ENCODE measurements around the gene SIM2. TPM values are rescaled to one million over a fixed set of nuclear protein-coding genes. Genes with fewer than 3 reads are reported as not detected.
A peak's percentile ranks its signal among the peaks of the same experiment; 100 is the strongest.

Gene SIM2
- total RNA-seq, 1 donor from 2014 or later = 0.96 TPM

DNA sequence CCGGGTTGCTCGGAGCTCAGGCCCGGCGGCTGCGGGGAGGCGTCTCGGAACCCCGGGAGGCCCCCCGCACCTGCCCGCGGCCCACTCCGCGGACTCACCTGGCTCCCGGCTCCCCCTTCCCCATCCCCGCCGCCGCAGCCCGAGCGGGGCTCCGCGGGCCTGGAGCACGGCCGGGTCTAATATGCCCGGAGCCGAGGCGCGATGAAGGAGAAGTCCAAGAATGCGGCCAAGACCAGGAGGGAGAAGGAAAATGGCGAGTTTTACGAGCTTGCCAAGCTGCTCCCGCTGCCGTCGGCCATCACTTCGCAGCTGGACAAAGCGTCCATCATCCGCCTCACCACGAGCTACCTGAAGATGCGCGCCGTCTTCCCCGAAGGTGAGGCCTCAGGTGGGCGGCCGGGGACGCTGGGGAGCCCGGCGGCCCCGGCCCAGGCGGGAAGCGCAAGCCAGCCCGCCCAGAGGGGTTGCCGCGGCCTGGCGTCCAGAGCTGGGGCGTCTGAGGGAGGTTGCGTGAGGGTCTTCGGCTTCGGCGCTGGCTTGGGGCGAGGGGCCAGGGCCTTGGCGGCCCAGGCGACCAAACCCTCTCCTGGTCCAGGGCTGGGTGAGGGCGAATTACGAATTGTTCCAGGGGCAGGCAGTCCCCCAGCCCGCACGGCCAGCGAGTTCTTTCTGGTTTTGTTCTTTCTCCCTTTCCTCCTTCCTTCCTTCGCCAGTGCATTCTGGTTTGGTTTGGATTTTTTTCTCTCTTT is 805 bp downstream of the SIM2 start:
- DNase-seq (ENCODE audit: low spot score) = no peak

DNA sequence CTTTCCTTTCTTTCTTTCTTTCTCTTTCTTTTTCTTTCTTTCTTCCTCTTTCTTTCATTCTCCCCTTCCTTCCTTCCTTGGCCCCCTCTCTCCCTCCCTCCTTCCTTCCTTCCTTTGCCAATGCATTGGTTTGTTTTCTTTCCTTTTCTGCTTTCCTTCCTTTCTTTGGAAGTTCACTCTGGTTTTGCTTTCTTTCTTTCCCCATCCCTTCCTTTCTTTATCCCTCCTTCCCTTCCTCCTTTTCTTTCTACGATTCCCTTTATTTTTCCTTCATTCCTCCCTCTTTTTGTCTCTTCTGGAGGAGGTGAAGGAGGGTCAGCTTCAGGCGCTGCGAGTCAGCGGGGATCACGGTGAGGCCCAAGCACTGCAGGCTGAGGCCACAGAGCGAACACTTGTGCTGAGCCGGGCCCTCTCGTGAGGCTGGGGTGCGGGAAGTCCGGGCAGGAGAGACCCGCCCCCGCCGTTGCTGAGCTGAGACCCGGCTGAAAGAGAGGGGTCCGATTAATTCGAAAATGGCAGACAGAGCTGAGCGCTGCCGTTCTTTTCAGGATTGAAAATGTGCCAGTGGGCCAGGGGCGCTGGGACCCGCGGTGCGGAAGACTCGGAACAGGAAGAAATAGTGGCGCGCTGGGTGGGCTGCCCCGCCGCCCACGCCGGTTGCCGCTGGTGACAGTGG is 1.5 kb downstream of the SIM2 start:
- no peak for DNase-seq (ENCODE audit: low spot score)

DNA sequence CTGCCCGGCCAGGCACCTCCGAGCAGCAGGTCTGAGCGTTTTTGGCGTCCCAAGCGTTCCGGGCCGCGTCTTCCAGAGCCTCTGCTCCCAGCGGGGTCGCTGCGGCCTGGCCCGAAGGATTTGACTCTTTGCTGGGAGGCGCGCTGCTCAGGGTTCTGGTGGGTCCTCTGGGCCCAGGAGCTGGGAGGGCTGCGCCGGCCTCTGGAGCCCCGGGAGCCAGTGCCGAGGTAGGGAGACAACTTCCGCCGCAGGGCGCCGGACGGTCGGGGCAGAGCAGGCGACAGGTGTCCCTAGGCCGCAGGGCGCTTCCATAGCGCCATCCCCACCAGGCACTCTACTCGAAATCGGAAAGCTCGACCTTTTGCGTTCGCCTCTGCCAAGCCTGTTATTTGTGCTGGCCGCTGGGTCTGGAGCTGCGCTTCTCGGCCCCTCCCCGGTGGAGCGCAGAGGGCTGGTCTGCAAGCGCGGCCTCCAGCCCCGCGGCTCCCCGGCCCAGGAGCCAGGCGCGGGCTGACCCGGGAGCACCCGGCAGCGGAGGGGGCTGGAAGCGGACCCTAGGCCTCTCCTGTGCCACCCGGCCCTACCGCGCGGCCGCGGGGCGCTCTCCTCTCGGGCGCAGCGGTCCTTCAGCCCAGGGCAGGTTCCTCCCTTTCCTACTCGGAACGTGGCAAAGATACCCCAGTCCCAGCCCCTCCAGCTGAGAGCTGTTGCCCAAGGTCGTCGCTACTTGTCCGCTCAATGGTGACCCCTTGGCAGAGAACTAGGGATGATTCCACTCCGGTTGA is 2.2 kb downstream of the SIM2 start:
- DNase-seq (ENCODE audit: low spot score) = no peak

DNA sequence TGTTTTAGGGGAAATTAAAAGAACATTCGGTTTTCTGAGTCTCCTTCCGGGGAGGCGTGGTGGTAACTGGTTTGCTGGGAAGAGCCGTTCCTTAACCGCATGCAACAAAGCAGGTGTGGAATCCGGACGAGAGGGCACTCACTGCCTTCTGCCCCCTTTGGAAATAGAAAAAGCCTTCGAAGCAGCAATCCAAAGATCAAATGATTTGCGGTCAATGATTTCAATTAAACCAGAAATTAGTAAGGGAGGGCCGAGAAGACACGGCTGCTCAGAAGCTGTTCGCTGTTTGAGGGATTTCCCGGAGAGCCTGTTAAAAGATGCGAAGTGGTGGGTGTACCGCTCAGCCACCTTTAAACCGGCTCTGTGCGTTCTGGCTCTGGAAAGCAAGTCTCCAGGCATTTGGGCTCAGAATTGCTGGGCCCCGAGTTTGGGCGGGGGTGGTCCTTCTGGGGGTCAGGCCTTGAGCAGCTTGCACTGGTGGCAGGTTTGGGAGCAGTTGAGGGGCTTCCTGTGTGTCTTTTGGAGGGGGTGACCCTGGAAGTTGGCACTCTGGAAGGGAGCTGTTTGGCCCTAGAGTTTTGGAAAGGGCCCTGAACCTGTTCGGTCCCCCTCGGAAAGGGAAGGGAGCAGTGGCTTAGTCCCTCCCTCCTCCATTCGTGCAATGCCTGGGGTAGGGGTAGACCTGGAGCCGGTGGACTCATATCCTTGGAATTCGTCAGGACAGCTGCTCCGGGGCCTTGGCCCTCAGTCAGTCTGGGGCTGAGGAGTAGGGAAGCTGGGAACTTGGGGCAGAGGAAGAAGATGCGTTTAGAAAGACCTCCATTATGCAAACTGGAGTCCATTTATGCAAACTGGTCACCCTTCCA is 3.1 kb downstream of the SIM2 start:
- no peak for DNase-seq (ENCODE audit: low spot score)

DNA sequence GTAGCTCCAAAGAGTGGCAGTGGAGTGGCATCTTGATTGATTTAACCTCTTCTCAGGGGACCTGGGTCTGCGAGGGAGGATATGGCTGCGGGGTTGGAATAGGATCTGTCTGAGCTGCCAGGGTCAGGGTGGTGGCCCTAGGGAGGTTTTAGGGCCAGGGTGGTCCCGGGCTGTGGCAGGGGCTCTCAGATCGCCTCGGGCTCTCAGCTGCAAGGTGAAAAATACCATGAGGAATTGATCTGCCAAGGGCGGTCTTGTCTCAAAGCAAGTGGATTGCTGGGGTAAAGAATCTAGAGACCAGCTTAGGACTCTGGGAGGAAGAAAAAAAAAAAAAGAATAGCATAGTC is 3.7 kb downstream of the SIM2 start:
- no peak for DNase-seq (ENCODE audit: low spot score)

DNA sequence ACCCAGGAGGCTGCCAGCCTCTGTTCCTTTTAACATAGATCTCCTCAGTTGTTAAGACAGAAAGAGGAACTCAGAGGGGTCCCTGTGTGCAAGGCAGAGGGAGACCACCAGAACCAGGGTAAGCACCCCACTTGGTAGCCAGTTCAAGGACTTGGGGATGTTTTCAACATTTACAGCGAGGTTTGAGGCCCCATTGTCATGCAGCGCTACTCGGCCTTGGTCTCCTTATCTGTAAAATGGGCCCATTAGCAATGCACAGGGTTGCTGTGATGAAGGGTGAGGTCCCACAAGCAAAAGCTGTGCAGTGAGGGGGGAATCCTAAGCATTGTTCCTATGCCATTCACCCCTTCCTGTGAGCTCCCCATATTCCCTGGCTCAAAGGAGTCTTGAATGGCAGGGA is 4.2 kb downstream of the SIM2 start:
- no peak for DNase-seq (ENCODE audit: low spot score)

DNA sequence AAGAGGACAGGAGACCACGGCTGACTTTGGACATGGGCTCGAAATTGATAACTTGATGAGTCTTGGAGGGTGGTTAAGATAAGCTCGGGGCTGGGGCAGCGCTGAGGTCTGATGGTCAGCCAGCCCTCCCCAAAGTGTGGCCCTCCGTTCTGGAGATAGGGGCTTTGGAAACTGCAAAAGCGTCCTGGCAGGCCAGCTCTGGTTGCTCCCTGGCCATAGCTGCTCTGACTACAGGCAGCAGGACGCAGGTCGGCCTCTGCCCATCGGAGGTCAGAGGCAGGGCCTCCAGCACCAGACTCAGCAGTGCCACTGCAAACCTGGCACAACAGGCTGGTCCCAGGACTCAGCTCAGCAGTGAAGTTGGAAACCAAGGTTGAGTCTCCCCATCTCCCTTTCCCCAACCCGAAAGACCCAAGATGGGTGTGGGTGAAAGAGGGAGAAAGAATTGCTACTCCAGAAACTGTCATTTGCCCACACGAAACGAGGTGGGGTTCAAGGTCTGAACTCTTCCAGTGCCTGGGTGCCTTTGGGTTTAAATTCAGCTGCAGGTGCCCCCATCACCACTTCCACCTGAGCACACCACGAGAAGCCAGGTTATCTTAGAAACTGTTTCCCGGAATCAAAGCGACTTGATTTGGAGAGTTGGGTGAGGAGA is 4.8 kb downstream of the SIM2 start:
- no peak for DNase-seq (ENCODE audit: low spot score)

DNA sequence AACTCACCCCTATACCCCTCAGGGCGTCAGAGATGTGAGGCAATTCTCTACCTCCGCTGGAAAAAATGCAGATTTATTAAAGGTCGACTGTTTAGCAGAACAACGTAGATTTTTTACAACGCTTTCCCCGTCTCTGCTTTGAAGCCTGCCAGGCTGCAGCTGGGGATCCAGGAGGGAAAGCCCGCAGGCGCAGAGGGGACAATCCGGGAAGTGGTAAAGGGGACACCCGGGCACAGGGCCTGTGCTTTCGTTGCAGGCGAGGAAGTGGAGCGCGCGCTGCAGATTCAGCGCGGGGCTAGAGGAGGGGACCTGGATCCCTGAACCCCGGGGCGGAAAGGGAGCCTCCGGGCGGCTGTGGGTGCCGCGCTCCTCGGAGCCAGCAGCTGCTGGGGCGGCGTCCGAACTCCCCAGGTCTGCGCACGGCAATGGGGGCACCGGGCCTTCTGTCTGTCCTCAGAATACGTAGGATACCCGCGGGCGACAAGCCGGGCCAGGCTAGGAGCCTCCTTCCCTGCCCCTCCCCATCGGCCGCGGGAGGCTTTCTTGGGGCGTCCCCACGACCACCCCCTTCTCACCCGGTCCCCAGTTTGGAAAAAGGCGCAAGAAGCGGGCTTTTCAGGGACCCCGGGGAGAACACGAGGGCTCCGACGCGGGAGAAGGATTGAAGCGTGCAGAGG is 5.5 kb downstream of the SIM2 start:
- DNase-seq (ENCODE audit: low spot score) = no peak

DNA sequence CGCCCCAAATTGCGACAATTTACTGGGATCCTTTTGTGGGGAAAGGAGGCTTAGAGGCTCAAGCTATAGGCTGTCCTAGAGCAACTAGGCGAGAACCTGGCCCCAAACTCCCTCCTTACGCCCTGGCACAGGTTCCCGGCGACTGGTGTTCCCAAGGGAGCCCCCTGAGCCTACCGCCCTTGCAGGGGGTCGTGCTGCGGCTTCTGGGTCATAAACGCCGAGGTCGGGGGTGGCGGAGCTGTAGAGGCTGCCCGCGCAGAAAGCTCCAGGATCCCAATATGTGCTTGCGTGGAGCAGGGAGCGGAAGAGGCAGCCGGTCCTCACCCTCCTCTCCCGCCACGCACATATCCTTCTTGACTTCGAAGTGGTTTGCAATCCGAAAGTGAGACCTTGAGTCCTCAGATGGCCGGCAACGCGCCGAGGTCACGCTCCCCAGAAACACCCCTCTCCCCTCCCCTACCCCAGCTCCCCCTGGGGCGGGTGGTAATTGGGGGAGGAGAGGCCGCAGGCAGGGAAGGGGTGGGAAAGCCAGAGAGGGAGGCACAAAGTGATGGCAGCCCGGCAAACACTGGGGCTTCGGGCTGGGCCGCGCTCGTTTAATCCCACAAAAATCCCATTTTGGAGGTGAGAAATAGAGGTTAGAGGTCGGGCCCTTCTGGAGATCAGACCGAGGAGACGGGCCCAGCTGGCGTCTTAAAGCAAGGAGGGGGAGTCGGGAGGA is 6.2 kb downstream of the SIM2 start:
- no peak for DNase-seq (ENCODE audit: low spot score)

DNA sequence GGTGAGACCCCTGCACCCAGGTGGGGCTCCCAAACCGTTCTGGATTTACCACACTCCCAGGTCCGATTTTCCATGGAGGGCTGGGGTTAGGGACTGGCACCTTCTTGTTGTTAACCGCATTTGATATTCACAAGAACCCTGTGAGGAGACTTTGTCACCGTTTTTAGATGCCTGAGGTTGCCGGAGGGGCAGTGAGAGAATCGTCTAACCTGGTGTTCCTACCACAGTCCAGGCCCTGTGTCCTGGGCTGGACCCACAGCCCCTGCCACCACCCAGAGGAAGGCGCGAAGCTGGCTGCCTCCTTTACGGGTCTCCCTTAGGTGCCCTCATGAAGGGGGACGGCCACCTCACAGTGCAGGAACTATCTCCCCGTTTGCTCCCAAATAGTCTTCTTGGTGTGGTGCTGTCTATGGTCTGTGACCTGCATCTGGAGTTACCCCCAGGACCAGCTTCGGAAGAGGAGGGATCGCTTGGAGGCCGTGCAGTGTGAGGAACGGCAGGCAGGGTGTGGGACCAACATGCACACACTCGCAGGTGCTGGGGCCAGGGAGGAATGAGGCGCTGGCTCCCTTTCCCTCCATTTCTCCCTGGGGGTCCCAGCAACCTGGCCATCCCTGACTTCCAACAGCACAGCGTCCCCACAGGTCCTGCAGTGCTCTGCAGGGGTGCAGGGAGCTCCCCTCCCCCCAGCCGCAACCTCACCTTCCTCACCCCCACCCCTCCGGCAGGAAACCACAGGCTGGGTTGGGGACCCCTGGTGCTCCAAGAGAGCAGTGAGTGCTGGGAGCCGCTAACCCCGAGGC is 7.0 kb downstream of the SIM2 start:
- DNase-seq (ENCODE audit: low spot score) = no peak

DNA sequence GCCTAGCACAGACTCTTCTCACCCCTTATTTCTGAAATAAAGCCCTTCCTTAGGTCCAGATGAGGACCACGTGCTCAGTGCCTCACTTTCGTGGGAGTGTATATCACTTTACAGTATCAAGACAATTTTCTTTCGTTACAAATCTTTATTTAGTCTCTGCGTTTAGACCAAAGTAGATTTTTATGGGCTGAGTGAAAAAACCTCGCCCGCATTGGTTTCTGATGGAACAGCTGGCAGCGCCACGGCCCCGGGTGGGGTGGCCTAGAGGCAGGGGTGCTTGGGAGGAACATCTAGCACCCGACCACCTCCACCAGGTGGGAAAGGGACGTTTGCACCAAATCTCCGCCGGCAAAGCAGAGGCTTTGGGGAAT is 7.6 kb downstream of the SIM2 start:
- no peak for DNase-seq (ENCODE audit: low spot score)

DNA sequence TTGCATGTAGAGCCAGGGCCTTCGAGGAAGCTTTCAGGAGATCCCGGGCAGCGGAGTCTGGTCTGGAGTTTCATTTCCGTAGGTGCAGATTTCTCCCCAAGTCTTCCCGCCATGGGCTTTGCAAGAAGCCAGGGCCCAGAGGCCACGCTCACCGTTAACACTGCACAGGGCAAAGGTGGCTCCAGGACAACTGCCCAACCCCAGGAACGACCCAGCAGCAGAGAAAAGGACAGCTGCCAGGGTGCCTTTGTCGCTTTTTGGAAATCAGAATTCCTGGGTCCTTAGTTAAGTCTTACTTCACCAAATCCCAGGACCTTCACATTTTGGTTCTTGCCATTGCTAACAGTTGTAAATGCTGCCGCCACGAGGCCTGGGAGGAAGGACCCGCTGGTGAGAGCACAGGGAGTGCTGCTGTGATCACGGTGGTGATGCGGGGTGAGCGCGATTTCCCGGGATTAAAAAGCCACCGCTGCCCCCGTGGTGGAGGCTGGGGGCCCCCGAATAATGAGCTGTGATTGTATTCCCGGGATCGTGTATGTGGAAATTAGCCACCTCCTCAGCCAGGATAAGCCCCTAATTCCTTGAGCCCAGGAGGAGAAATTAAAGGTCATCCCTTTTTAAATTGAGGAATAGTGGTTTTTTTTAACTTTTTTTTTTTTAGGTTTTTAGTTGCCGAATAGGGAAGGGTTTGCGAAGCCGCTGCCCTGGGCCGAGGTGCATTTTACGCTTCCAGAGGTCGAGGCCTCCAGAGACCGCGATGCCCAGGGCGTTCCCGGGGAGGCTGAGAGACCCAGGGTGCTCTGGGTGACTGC is 8.2 kb downstream of the SIM2 start:
- peak; percentile 36 for DNase-seq (ENCODE audit: low spot score)

DNA sequence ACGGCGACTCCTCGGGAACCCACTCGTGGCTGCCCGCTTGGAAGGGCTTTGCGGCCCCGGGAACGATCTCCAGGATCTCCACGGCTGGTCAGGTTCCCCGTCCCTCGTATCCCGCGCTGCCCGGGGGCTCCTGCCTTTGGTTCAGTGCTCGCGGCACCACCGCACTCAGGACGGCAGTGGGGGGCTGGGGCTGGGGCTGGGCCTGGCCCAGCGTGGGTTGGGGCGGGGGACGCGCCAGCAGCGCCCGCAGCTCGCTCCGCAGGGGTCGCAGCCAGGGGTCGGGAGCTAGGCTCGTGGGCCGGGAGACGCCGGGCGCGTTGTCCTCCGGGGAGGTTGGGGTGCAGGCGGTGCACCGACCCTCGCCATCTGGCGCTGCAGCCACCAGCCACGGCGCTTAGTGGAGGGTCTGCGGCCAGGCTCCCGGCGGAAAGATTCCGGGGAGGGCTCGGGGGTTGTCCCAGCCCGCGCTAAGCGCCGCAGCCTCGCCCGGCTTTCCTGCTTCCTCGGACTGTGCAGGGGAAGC is 8.9 kb downstream of the SIM2 start:
- DNase-seq (ENCODE audit: low spot score) = no peak

DNA sequence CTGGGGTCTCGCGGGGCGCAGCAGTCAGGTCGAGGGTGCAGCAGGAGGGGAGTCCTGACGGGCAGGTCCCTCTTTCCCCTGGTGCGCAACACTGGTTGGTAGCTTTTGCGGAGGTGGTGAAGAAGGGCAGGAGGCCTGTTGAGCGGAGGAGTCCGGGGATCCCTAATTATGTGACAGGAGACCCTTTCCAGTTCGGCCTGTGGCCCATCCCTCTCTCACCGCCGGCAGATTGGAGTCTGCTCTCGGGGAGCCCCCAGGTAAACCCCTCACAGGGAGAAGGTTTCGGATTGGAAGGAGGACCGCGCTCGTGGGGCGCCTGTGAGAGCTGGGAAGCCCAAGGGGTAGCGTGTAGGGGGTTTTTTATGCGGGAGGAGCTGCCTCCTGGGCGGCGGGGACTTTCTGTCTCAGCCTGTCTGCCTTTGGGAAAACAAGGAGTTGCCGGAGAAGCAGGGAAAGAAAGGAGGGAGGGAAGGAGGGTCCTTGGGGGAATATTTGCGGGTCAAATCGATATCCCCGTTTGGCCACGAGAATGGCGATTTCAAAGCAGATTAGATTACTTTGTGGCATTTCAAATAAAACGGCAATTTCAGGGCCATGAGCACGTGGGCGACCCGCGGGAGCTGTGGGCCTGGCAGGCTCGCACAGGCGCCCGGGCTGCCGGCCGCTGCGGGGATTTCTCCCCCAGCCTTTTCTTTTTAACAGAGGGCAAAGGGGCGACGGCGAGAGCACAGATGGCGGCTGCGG is 9.5 kb downstream of the SIM2 start:
- no peak for DNase-seq (ENCODE audit: low spot score)

DNA sequence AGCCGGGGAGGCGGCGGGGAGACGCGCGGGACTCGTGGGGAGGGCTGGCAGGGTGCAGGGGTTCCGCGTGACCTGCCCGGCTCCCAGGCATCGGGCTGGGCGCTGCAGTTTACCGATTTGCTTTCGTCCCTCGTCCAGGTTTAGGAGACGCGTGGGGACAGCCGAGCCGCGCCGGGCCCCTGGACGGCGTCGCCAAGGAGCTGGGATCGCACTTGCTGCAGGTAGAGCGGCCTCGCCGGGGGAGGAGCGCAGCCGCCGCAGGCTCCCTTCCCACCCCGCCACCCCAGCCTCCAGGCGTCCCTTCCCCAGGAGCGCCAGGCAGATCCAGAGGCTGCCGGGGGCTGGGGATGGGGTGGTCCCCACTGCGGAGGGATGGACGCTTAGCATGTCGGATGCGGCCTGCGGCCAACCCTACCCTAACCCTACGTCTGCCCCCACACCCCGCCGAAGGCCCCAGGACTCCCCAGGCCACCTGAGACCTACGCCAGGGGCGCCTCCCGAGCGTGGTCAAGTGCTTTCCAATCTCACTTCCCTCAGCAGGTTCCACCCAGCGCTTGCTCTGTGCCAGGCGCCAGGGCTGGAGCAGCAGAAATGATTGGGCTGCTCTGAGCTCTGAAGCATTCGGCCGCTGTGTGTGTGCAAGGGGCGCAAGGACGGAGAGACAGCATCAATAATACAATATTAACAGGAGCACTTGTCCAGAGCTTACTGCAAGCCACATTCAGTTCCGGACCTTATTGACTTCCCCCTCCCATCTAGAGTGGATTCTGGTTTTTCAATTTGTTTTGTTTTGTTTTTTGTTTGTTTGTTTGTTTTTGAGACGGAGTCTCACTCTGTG is 10.3 kb downstream of the SIM2 start:
- no peak for DNase-seq (ENCODE audit: low spot score)
